K562 (cell line): ENCODE results near the gene ZNF778. TPM values are rescaled to one million over a fixed set of nuclear protein-coding genes. Genes with fewer than 3 reads are reported as not detected.
A peak's percentile ranks its signal among the peaks of the same experiment; 100 is the strongest.

ENCODE experiments used
- BCOR ChIP-seq: fragments of 450-650 bp; IDR thresholded peaks from 2 replicates; pipeline ENCODE4 v1.6.1; 2016
- KLF1 ChIP-seq: fragments of 450-650 bp; IDR thresholded peaks from 2 replicates; pipeline ENCODE4 v1.6.1; 2016; ENCODE audit warnings: missing genetic modification characterization, missing compliant biosample characterization
- MEF2D ChIP-seq: conservative IDR thresholded peaks from 2 replicates; pipeline ENCODE4 v1.6.1; 2016; ENCODE audit warnings: low read depth, missing genetic modification characterization, missing compliant biosample characterization
- ZKSCAN8 ChIP-seq: fragments of 200-800 bp; sonication (Bioruptor generic); IDR thresholded peaks from 2 replicates; pipeline ENCODE4 v1.6.1; 2016; ENCODE audit warnings: missing genetic modification characterization, missing compliant biosample characterization
- polyA plus RNA-seq, 8 experiments: library from polyadenylated mRNA; depleted of rRNA in 4 of 8; stranded (reverse) in 5 of 8; unstranded in 3 of 8; fragments of >200 nt; fragmentation: Nextera tagmentation in 2 of 8; fragmentation: Illumina TruSeq in 1 of 8; extraction: Ambion mirVana in 2 of 8; extraction: Trizol in 1 of 8; gene quantifications; 2 replicates each; pipeline versions ENCODE4 v1.2.1 to v1.2.3, GENCODE V29; 2011 to 2014; ENCODE audit warnings: inconsistent platforms in 1 of 8, missing spikeins in 1 of 8
- total RNA-seq, 7 experiments: library from RNA; depleted of rRNA in 6 of 7; stranded (reverse); fragments of >200 nt in 6 of 7; fragmentation: Illumina TruSeq in 2 of 7; extraction: Trizol in 2 of 7; gene quantifications; 2 replicates each; pipeline versions ENCODE4 v1.2.1 to v1.2.3, GENCODE V29; 2011 to 2021; ENCODE audit warnings: low replicate concordance in 1 of 7
- TF ChIP-seq, protein P1 (sequence below): sonication (generic); formaldehyde crosslinking; IDR thresholded peaks from 2 replicates; pipeline ENCODE4 v1.8.0; 2023; ENCODE audit warnings: mild to moderate bottlenecking, missing genetic modification reagents

The ZNF778 gene
- total and polyA plus RNA-seq, 9 of the 15 experiments (the other 6 are each of a cell fraction or from before 2014, with no cell fraction given) = 0.70 to 60.6 (median 7.5) TPM

DNA sequence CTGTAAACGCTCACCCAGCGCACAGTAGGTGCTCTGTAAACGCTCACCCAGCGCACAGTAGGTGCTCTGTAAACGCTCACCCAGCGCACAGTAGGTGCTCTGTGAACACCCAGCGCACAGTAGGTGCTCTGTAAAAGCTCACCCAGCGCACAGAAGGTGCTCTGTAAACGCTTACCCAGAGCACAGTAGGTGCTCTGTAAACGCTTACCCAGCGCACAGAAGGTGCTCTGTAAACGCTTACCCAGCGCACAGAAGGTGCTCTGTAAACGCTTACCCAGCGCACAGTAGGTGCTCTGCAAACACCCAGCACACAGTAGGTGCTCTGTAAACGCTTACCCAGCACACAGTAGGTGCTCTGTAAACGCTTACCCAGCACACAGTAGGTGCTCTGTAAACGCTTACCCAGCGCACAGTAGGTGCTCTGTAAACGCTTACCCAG lies 30.9 kb upstream of the ZNF778 start (continued):
- TF ChIP-seq, protein P1, sequence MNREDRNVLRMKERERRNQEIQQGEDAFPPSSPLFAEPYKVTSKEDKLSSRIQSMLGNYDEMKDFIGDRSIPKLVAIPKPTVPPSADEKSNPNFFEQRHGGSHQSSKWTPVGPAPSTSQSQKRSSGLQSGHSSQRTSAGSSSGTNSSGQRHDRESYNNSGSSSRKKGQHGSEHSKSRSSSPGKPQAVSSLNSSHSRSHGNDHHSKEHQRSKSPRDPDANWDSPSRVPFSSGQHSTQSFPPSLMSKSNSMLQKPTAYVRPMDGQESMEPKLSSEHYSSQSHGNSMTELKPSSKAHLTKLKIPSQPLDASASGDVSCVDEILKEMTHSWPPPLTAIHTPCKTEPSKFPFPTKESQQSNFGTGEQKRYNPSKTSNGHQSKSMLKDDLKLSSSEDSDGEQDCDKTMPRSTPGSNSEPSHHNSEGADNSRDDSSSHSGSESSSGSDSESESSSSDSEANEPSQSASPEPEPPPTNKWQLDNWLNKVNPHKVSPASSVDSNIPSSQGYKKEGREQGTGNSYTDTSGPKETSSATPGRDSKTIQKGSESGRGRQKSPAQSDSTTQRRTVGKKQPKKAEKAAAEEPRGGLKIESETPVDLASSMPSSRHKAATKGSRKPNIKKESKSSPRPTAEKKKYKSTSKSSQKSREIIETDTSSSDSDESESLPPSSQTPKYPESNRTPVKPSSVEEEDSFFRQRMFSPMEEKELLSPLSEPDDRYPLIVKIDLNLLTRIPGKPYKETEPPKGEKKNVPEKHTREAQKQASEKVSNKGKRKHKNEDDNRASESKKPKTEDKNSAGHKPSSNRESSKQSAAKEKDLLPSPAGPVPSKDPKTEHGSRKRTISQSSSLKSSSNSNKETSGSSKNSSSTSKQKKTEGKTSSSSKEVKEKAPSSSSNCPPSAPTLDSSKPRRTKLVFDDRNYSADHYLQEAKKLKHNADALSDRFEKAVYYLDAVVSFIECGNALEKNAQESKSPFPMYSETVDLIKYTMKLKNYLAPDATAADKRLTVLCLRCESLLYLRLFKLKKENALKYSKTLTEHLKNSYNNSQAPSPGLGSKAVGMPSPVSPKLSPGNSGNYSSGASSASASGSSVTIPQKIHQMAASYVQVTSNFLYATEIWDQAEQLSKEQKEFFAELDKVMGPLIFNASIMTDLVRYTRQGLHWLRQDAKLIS (CRISPR knock-in tag) = 0 out of 2 replicates have a peak, but pooled peaks have one; percentile 63
- TF ChIP-seq KLF1 (tag) (0 out of 2 replicates have a peak, but pooled peaks have one; percentile 20), BCOR (0 out of 2 replicates have a peak, but pooled peaks have one; percentile 12), MEF2D (tag) (0 out of 2 replicates have a peak, but pooled peaks have one; percentile 57), ZKSCAN8 (CRISPR knock-in tag) (peak; percentile 99)
